WERI-Rb-1 (cell line): Measurements from ENCODE around the gene HSD17B8.

Experiments
- DNase-seq: peaks from one replicate; pipeline ENCODE4 v3.0.0-alpha.2; 2020
- H3K27ac ChIP-seq: fragments of 250-450 bp; sonication (Bioruptor Pico); 2 replicates; pipeline ENCODE4 v1.5.1; 2020; ENCODE audit warnings: mild to moderate bottlenecking, moderate library complexity
- H3K27me3 ChIP-seq: fragments of 250-450 bp; sonication (Bioruptor Pico); 2 replicates; pipeline ENCODE4 v1.5.1; 2021; ENCODE audit warnings: mild to moderate bottlenecking, low read depth, moderate library complexity; ENCODE audit not compliant: insufficient read depth, severe bottlenecking
- H3K36me3 ChIP-seq: fragments of 250-450 bp; sonication (Bioruptor Pico); 2 replicates; pipeline ENCODE4 v1.5.1; 2020; ENCODE audit warnings: mild to moderate bottlenecking, moderate library complexity
- H3K4me3 ChIP-seq: 2 replicates; pipeline ENCODE4 v1.5.1; 2011; ENCODE audit warnings: low read depth, mild to moderate bottlenecking, control low read depth, low read length
- H3K9me3 ChIP-seq: fragments of 250-450 bp; sonication (Bioruptor Pico); 2 replicates; pipeline ENCODE4 v1.5.1; 2021; ENCODE audit warnings: mild to moderate bottlenecking, moderate library complexity; ENCODE audit not compliant: severe bottlenecking
- CTCF ChIP-seq: IDR thresholded peaks from 2 replicates; pipeline ENCODE4 v1.5.1; 2011; ENCODE audit warnings: low read depth, mild to moderate bottlenecking, control low read depth, inconsistent platforms, low read length

The HSD17B8 gene

DNA sequence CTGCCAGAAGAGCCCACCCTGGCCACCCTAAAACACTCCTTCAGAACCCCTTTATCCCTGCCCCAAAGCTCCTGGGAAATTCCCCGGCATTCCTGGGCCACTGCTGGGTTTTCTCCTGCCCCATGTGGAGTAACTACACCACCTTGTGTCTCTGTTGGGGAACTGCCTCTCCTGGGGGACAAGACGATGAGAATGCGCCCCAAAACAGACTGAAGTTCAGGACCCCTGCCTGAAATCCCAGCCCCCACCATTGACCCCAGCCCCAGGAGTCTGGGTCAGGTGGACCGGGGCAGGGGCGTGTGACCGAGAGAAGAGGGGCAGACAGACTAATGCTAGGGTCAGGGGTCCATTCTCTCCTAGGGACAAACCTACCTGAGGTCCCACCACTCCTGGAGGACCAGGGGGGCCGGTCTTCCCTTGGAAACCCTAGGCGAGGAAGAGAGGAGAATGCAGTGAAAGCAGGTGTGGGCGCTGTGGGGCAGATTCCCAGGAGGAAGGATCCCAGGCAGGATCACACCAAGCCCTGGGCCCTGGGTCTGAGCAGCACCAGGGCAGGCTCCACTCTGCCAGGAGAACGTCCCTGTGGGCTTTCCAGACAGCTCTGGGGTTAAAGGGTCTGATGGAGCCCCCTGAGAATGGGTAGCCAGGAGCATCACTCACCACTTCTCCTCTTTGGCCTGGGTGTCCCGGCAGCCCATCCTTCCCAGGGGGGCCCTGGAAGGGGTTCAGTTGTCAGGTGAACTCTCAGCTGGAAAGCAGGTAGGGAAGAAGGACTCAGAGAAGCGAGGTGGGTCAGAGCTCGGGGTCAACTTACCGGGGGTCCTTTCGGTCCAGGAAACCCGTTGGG lies 31.5 kb upstream of the HSD17B8 start:
- DNase-seq = peak; percentile 50
- Histone ChIP-seq H3K4me3 (no peak overlapping the region), H3K27ac (no peak overlapping the region), H3K27me3 (no peaks in the 10 kb centered on the region), H3K9me3 (no peaks in the 10 kb centered on the region), H3K36me3 (no peaks in the 10 kb centered on the region; the same call in 1 of the 2 replicates)
- peak; percentile 74 for TF ChIP-seq CTCF

- H3K27ac ChIP-seq = no peak overlapping the region
- no peak for TF ChIP-seq CTCF
- no peaks in the 10 kb centered on the region for H3K27me3 ChIP-seq
- no peaks in the 10 kb centered on the region; the same call in 1 of the 2 replicates for H3K36me3 ChIP-seq
- DNase-seq = no peak
- no peaks in the 10 kb centered on the region for H3K9me3 ChIP-seq
- no peak overlapping the region for H3K4me3 ChIP-seq
Measured at GRCh38 chr6:33173535-33174180, 30.8 kb upstream of the HSD17B8 start.

DNA sequence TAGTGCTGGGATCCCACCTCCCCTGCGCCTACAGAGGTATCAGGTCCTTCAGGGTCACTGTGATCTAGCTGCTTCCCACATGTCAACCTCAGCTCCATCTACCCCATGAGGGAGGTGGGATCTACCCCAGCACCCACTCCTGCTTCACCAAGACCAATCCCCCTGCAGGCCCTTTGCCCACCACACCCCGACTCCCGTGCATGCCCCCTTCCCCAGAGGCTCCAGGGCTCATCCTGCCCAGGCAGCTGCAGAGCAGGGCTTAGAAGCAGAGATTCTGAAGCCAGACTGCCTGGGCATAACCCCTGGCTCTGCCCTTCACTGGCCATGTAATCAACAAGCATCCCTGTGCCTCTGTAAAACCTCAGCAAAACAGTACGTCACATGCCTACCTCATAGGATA lies 29.7 kb upstream of the HSD17B8 start:
- no peak for TF ChIP-seq CTCF
- no peak overlapping the region for H3K4me3 ChIP-seq
- no peaks in the 10 kb centered on the region; the same call in 1 of the 2 replicates for H3K36me3 ChIP-seq
- H3K27ac ChIP-seq = no peak overlapping the region
- DNase-seq = no peak
- no peaks in the 10 kb centered on the region for H3K27me3 ChIP-seq
- no peaks in the 10 kb centered on the region for H3K9me3 ChIP-seq

DNA sequence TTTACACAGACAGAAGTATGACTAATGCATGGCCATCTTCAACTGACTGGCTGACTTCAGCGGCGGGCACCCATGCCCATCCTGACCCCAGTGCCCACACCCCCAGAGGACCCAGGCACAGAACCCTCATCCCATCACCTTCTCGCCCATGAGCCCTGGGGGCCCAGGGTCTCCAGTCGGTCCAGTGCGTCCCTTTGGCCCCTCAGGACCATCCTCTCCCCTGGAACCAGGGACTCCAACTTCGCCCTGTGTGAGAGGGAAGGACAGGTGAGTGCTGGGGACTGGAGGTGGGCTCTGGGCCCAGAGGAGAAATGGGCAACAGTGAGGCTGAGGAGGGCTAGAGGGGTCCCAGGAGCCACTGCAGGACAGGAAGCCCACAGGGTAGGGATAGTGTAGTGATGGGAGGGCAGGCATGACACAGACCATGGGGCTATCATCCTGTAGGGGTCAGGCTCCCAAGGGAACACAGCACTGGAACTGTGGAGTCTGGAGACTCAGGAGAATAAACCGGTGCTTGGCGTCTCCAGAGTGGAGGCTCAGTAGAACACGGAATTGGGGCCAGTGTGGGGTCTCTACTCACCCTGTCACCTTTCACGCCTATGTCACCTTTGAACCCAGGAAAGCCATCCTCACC lies 28.9 kb upstream of the HSD17B8 start:
- Histone ChIP-seq H3K36me3 (no peaks in the 10 kb centered on the region; the same call in 1 of the 2 replicates), H3K27me3 (no peaks in the 10 kb centered on the region), H3K9me3 (no peaks in the 10 kb centered on the region), H3K4me3 (no peak overlapping the region), H3K27ac (no peak overlapping the region)
- peak; percentile 44; the same call in 1 of the 2 replicates for TF ChIP-seq CTCF
- DNase-seq = no peak

DNA sequence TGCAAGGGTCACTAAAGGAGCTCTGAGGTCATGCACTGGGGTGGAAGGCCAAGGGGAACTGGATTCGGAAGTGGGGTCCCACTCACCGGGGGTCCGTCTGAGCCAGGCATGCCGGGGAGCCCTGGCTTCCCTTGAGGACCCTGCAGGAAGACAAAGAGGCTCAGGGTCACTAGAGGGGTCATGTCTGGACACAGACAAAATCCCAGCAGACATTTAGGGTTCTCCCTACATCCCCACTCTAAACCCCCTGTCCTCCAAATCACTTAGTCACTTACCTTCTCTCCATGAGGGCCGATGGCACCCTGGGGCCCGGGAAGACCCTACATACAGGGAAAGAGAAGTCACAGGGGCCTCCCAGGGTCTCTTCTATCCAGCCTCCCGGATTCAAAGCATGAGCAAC lies 27.5 kb upstream of the HSD17B8 start:
- TF ChIP-seq CTCF = no peak
- no peak for DNase-seq
- Histone ChIP-seq H3K36me3 (no peaks in the 10 kb centered on the region; the same call in 1 of the 2 replicates), H3K4me3 (no peak overlapping the region), H3K9me3 (no peaks in the 10 kb centered on the region), H3K27me3 (no peaks in the 10 kb centered on the region), H3K27ac (no peak overlapping the region)
